Astrocyte (in vitro differentiated cells and primary cell): ENCODE results near the gene TBC1D8. TPM values are rescaled to one million over a fixed set of nuclear protein-coding genes. Genes with fewer than 3 reads are reported as not detected.

Experiments
- DNase-seq: peaks from one replicate; pipeline ENCODE4 v3.0.0-alpha.2; 2010; ENCODE audit warnings: low read depth
- FAIRE-seq: peaks from 2 replicates; lab custom pipeline; 2011; peaks lifted over from hg19 to GRCh38; lab: Jason Lieb, UNC
- H2AFZ ChIP-seq: 2 replicates; pipeline ENCODE4 v1.6.0; 2012; ENCODE audit warnings: low read depth, low read length, inconsistent platforms
- H3K27ac ChIP-seq: 2 replicates; pipeline ENCODE4 v1.5.1; 2011; ENCODE audit warnings: low read depth, low read length, inconsistent platforms
- H3K27me3 ChIP-seq: 2 replicates; pipeline ENCODE4 v1.6.0; 2011; ENCODE audit warnings: low read length, inconsistent platforms; ENCODE audit not compliant: insufficient read depth
- H3K36me3 ChIP-seq: 2 replicates; pipeline ENCODE4 v1.5.1; 2011; ENCODE audit warnings: low read length, inconsistent platforms; ENCODE audit not compliant: insufficient read depth
- H3K4me1 ChIP-seq: 2 replicates; pipeline ENCODE4 v1.5.1; 2011; ENCODE audit warnings: low read length, inconsistent platforms; ENCODE audit not compliant: insufficient read depth
- H3K4me2 ChIP-seq: 2 replicates; pipeline ENCODE4 v1.6.0; 2012; ENCODE audit warnings: low read length, inconsistent platforms
- H3K4me3 ChIP-seq: 2 replicates; pipeline ENCODE4 v1.5.1; 2011; ENCODE audit warnings: low read depth, mild to moderate bottlenecking, low read length, inconsistent platforms; ENCODE audit not compliant: insufficient read depth
- H3K79me2 ChIP-seq: 2 replicates; pipeline ENCODE4 v1.6.0; 2012; ENCODE audit warnings: mild to moderate bottlenecking, low read length, inconsistent platforms; ENCODE audit not compliant: insufficient read depth
- H3K9ac ChIP-seq: 2 replicates; pipeline ENCODE4 v1.6.0; 2012; ENCODE audit warnings: mild to moderate bottlenecking, low read length, inconsistent platforms
- H3K9me3 ChIP-seq: 2 replicates; pipeline ENCODE4 v1.5.1; 2012; ENCODE audit warnings: low read depth, mild to moderate bottlenecking, low read length, inconsistent platforms; ENCODE audit not compliant: insufficient read depth
- H4K20me1 ChIP-seq: 2 replicates; pipeline ENCODE4 v1.6.0; 2012; ENCODE audit warnings: low read length, inconsistent platforms; ENCODE audit not compliant: insufficient read depth
- H3K27ac Mint-ChIP-seq: one replicate; pipeline ENCODE4 v1.8.0; 2021; ENCODE audit warnings: mild to moderate bottlenecking, mixed read lengths; ENCODE audit not compliant: unreplicated experiment
- H3K27me3 Mint-ChIP-seq: one replicate; pipeline ENCODE4 v1.8.0; 2021; ENCODE audit warnings: low read depth, mixed read lengths; ENCODE audit not compliant: unreplicated experiment
- H3K36me3 Mint-ChIP-seq: one replicate; pipeline ENCODE4 v1.8.0; 2021; ENCODE audit warnings: low read depth, mixed read lengths; ENCODE audit not compliant: unreplicated experiment
- H3K4me1 Mint-ChIP-seq: one replicate; pipeline ENCODE4 v1.8.0; 2021; ENCODE audit warnings: low read depth, mixed read lengths; ENCODE audit not compliant: unreplicated experiment
- H3K4me3 Mint-ChIP-seq: one replicate; pipeline ENCODE4 v1.8.0; 2021; ENCODE audit warnings: mild to moderate bottlenecking, moderate library complexity, mixed read lengths; ENCODE audit not compliant: unreplicated experiment
- H3K9me3 Mint-ChIP-seq: one replicate; pipeline ENCODE4 v1.8.0; 2021; ENCODE audit warnings: mild to moderate bottlenecking, mixed read lengths; ENCODE audit not compliant: unreplicated experiment
- EZH2 ChIP-seq: IDR thresholded peaks from 2 replicates; pipeline ENCODE4 v1.6.1; 2012; ENCODE audit warnings: mild to moderate bottlenecking, low read length, inconsistent platforms; ENCODE audit not compliant: insufficient read depth
- total RNA-seq: library from RNA; stranded (reverse); gene quantifications from 2 replicates; pipeline ENCODE4 v1.2.1, GENCODE V29; 2021
- TF ChIP-seq, protein P1 (sequence below): IDR thresholded peaks from 2 replicates; pipeline ENCODE4 v1.5.1; 2011; ENCODE audit warnings: low read depth, mild to moderate bottlenecking, inconsistent platforms, low read length, moderate library complexity; ENCODE audit not compliant: insufficient read depth

Gene TBC1D8
- total RNA-seq, 1 donor from 2014 or later, result 2.4 TPM

DNA sequence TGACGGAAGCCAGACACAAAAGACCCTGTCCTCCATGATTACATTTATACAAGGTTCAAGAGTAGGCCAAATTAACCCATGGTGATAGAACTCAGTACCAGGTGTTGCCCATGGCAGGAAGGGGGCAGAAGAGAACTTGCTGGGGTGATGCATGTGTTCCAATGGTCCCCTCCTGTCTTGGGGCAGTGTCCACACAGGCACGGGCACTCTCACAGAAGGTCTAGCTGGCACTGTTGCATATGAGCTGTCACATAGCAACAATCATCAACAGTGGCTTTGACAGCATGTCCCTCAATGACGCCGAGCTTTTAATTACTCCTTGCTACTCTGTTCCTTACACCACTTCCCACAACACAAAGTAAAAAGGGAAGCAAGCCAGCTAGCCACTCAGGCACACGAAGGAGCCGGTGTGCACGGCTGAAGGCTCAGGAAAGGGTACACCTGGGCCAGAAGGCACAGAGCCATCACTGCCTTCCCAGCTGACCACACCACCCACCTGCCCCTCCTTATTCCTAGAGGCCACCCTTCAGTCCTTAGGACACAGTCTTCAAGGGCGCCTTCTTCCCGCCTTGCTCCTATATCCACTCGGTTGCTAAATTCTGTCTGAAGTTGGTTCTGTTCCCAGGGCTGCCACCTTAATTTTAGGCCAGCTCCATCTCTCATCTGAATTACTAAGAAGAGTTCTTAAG lies 120.2 kb downstream of the TBC1D8 start:
- no peak for TF ChIP-seq EZH2
- TF ChIP-seq, protein P1, sequence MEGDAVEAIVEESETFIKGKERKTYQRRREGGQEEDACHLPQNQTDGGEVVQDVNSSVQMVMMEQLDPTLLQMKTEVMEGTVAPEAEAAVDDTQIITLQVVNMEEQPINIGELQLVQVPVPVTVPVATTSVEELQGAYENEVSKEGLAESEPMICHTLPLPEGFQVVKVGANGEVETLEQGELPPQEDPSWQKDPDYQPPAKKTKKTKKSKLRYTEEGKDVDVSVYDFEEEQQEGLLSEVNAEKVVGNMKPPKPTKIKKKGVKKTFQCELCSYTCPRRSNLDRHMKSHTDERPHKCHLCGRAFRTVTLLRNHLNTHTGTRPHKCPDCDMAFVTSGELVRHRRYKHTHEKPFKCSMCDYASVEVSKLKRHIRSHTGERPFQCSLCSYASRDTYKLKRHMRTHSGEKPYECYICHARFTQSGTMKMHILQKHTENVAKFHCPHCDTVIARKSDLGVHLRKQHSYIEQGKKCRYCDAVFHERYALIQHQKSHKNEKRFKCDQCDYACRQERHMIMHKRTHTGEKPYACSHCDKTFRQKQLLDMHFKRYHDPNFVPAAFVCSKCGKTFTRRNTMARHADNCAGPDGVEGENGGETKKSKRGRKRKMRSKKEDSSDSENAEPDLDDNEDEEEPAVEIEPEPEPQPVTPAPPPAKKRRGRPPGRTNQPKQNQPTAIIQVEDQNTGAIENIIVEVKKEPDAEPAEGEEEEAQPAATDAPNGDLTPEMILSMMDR, result no peak
- FAIRE-seq, result no peak
- H3K36me3 Mint-ChIP-seq, result peaks cover 2% of the 10 kb centered on the region
- no peaks in the 10 kb centered on the region for H3K36me3 ChIP-seq
- no peak for DNase-seq
- H3K4me1 ChIP-seq, result no peaks in the 10 kb centered on the region
- no peaks in the 10 kb centered on the region for H3K79me2 ChIP-seq
- H3K27ac Mint-ChIP-seq, result no peak overlapping the region
- H3K4me3 ChIP-seq, result no peak overlapping the region
- H3K9ac ChIP-seq, result no peak overlapping the region
- H3K9me3 ChIP-seq, result no peaks in the 10 kb centered on the region
- no peak overlapping the region for H3K27ac ChIP-seq
- no peak overlapping the region for H2AFZ ChIP-seq
- no peak overlapping the region for H3K4me3 Mint-ChIP-seq
- H3K4me1 Mint-ChIP-seq, result no peaks in the 10 kb centered on the region
- H4K20me1 ChIP-seq, result no peaks in the 10 kb centered on the region
- H3K9me3 Mint-ChIP-seq, result peaks cover 2% of the 10 kb centered on the region
- H3K27me3 ChIP-seq, result no peaks in the 10 kb centered on the region
- peaks cover 2% of the 10 kb centered on the region for H3K27me3 Mint-ChIP-seq
- no peak overlapping the region for H3K4me2 ChIP-seq

DNA sequence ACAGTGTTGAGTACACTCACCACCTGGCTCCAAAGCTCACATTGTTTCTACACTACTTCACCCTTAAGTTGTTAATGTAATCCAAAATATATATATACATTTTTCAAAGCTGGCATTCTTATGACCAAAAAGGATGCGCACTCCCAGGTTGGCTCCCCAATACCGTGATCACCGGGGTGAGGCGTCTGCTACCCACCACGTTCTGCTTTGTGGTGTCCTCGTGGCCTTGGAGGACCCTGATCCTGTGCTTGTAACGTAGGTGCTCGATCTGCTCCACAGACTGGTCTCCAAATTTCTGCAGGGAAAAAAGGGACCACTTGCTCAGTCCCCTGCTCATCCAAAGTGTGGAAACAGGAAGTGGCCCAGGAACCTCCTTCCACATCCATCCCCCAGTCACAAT lies 123.3 kb downstream of the TBC1D8 start:
- Mint-ChIP-seq H3K27ac (no peak overlapping the region), H3K9me3 (peaks cover 2% of the 10 kb centered on the region), H3K4me1 (no peaks in the 10 kb centered on the region), H3K27me3 (no peaks in the 10 kb centered on the region), H3K4me3 (no peak overlapping the region), H3K36me3 (peaks cover 2% of the 10 kb centered on the region)
- FAIRE-seq (no peak), DNase-seq (no peak)
- Histone ChIP-seq H3K27me3 (no peaks in the 10 kb centered on the region), H3K9me3 (no peaks in the 10 kb centered on the region), H3K9ac (no peak overlapping the region), H3K79me2 (no peaks in the 10 kb centered on the region), H3K4me1 (no peaks in the 10 kb centered on the region), H3K27ac (no peak overlapping the region), H3K4me2 (no peak overlapping the region), H3K36me3 (no peaks in the 10 kb centered on the region), H2AFZ (no peak overlapping the region), H4K20me1 (no peaks in the 10 kb centered on the region), H3K4me3 (no peak overlapping the region)
- TF ChIP-seq, protein P1, result no peak
- no peak for TF ChIP-seq EZH2

DNA sequence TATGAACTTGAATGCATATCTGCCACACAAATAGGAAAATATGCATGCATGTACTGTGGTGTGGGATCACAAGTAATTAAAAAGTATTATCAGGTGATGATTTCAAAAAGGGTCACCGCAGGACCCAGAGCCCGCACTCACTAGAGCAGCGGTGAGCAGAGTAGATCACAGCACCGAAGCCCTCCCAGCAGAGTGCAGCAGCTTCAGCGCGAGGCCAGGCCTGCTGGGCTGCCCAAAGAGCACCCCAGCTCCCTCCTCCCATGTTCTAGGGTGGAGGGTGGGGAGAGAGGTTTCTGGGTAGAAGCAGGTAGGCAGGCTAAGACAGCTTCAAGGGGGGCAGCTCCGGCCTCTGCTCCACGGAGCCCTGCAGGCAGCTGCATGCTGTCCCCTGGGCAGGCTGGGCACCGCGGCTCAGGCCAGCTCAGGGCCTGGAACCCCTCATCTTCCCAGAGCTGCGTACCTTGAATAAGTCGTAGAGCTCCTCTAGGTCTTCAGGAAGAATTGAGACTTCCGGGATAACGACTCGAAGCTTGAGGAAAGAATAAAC lies 124.2 kb downstream of the TBC1D8 start:
- FAIRE-seq (no peak), DNase-seq (no peak)
- Mint-ChIP-seq H3K4me3 (no peak overlapping the region), H3K27ac (no peak overlapping the region), H3K36me3 (peaks cover 8% of the 10 kb centered on the region), H3K4me1 (no peaks in the 10 kb centered on the region), H3K9me3 (peaks cover 2% of the 10 kb centered on the region), H3K27me3 (no peaks in the 10 kb centered on the region)
- Histone ChIP-seq H4K20me1 (no peaks in the 10 kb centered on the region), H3K9me3 (no peaks in the 10 kb centered on the region), H2AFZ (no peak overlapping the region), H3K27ac (no peak overlapping the region), H3K4me3 (no peak overlapping the region), H3K79me2 (no peaks in the 10 kb centered on the region), H3K4me1 (no peaks in the 10 kb centered on the region), H3K9ac (no peak overlapping the region), H3K27me3 (no peaks in the 10 kb centered on the region), H3K36me3 (no peaks in the 10 kb centered on the region), H3K4me2 (no peak overlapping the region)
- TF ChIP-seq EZH2, result no peak
- TF ChIP-seq, protein P1, result no peak
